ENCODE results near the gene FGA.

GRCh38 chr4:154606728-154607723 lies 16.5 kb upstream of the FGA start:
- no peak for TF ChIP-seq CTCF (optimal IDR thresholded peaks at IDR 0.05 in 1 of 3, IDR thresholded peaks at IDR 0.05 in 1 of 3, conservative IDR thresholded peaks at IDR 0.05 in 1 of 3; ENCODE audit: extremely low read depth in 1 of 3, insufficient read depth in 2 of 3, low read length in 3 of 3)
- no peak for TF ChIP-seq EZH2 (IDR thresholded peaks at IDR 0.05; ENCODE audit: low read length)

Data from keratinocyte (primary cell).